Measurements from ENCODE around the gene GALNT6. TPM values are rescaled to one million over a fixed set of nuclear protein-coding genes. Genes with fewer than 3 reads are reported as not detected.
A peak's percentile ranks its signal among the peaks of the same experiment; 100 is the strongest.

The GALNT6 gene
- total and polyA plus RNA-seq, 11 donors = 0.08 to 8.0 (median 0.77) TPM

- ATAC-seq = no peak
Measured at GRCh38 chr12:51389302-51389999, 1.8 kb downstream of the GALNT6 start.

GRCh38 chr12:51388846-51389245 is 2.4 kb downstream of the GALNT6 start:
- 88 to 94% (median 93%) methylated on average over 5 of the region's 5 CpGs for WGBS, 4 donors
- H3K36me3 ChIP-seq = no peaks in the 10 kb centered on the region
- H3K9me3 ChIP-seq = no peaks in the 10 kb centered on the region
- ATAC-seq = no peak
- H3K4me3 ChIP-seq = no peak overlapping the region
- DNase-seq = no peak
- intact Hi-C loops (cut with DNase I) = no loop called here
- TF ChIP-seq POLR2A (IDR thresholded peaks at IDR 0.05) (no peak), CTCF (IDR thresholded peaks at IDR 0.05) (no peak)
- peaks cover 0 to 54% (median 5%) of the 10 kb centered on the region in 12 donors for H3K4me1 ChIP-seq
- peaks cover 0 to 26% (median 11%) of the 10 kb centered on the region in 9 donors for H3K27me3 ChIP-seq
- H3K27ac ChIP-seq = peak overlapping the region in 1 of 12 donors; percentile 38

More at GRCh38 chr12:51389302-51389999, 1.8 kb downstream of the GALNT6 start:
- H3K4me3 ChIP-seq = no peak overlapping the region
- no peak overlapping the region for H3K27ac ChIP-seq
- no peak for DNase-seq
- no peak for TF ChIP-seq POLR2A (IDR thresholded peaks at IDR 0.05)
- H3K9me3 ChIP-seq = no peaks in the 10 kb centered on the region
- 78 to 100% (median 83%) methylated on average over 2 of the region's 2 CpGs for WGBS, 4 donors
- H3K27me3 ChIP-seq = peaks cover 0 to 31% (median 12%) of the 10 kb centered on the region in 9 donors
- intact Hi-C loops (cut with DNase I) = no loop called here
- no peaks in the 10 kb centered on the region for H3K36me3 ChIP-seq
- peaks cover 0 to 60% (median 5%) of the 10 kb centered on the region in 12 donors for H3K4me1 ChIP-seq

- H3K4me3 ChIP-seq = no peak overlapping the region
- peaks cover 0 to 19% (median 11%) of the 10 kb centered on the region in 9 donors for H3K27me3 ChIP-seq
- H3K27ac ChIP-seq = peak overlapping the region in 1 of 12 donors; percentile 38
- ATAC-seq (no peak), DNase-seq (peak in 1 of 5 donors; percentile 45)
- no peaks in the 10 kb centered on the region for H3K9me3 ChIP-seq
- intact Hi-C loops (cut with DNase I) = no loop called here
- peaks cover 0 to 48% (median 5%) of the 10 kb centered on the region in 12 donors for H3K4me1 ChIP-seq
- WGBS, 4 donors = 64 to 68% (median 66%) methylated on average over 10 of the region's 10 CpGs
- TF ChIP-seq CTCF (IDR thresholded peaks at IDR 0.05) (no peak), POLR2A (IDR thresholded peaks at IDR 0.05) (no peak)
- H3K36me3 ChIP-seq = no peaks in the 10 kb centered on the region
Measured at GRCh38 chr12:51388069-51388799, 3.0 kb downstream of the GALNT6 start.

DNA sequence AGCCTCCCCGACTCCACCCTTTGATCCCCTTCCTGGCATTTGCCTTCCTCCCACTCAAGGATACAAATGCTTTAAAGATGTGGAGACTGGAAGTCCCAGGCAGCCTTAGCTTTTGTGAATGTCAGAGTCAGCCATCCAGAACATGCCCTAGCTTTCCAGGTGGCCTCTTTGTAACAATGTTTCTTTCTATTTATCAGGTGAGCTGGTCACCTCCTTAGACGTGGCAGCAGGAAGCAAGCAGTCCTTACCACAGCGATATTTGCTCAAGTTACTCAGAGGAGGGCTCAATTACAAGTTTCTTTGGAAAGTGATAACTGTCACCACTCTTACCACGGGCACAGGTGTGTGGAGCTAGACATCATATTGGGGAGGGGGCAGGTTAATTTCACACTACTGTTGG is 4.9 kb downstream of the GALNT6 start:
- no peak for ATAC-seq
- H3K36me3 ChIP-seq = peaks cover 0 to 6% (median 0%) of the 10 kb centered on the region in 9 donors
- no peak overlapping the region for H3K4me3 ChIP-seq
- intact Hi-C loops (cut with DNase I) = no loop called here
- no peak for TF ChIP-seq CTCF (IDR thresholded peaks at IDR 0.05)
- TF ChIP-seq POLR2A (IDR thresholded peaks at IDR 0.05) = no peak
- H3K4me1 ChIP-seq = peaks cover 0 to 44% (median 0%) of the 10 kb centered on the region in 12 donors
- no peak for DNase-seq
- no peaks in the 10 kb centered on the region for H3K9me3 ChIP-seq
- no peak overlapping the region for H3K27ac ChIP-seq
- WGBS, 4 donors = 75 to 93% (median 83%) methylated on average over 4 of the region's 4 CpGs
- peaks cover 0 to 7% (median 1%) of the 10 kb centered on the region in 9 donors for H3K27me3 ChIP-seq

Measured in heart left ventricle (tissue), 16 donors.